ENCODE data around the gene VWF. TPM values are rescaled to one million over a fixed set of nuclear protein-coding genes. Genes with fewer than 3 reads are reported as not detected.
A peak's percentile ranks its signal among the peaks of the same experiment; 100 is the strongest.

Gene VWF
- total and polyA plus RNA-seq, 2 experiments from 2014 or later: 0.42 to 0.56 TPM

- Histone ChIP-seq H2AFZ (no peak overlapping the region), H4K20me1 (replicated peaks; ENCODE audit: insufficient read depth) (no peaks in the 10 kb centered on the region), H3K4me2 (no peak overlapping the region), H3K9me2 (ENCODE audit: insufficient read depth) (no peaks in the 10 kb centered on the region), H3K79me2 (replicated peaks; ENCODE audit: insufficient read depth) (no peaks in the 10 kb centered on the region), H3F3A (replicated peaks; ENCODE audit: low read depth) (0 out of 2 replicates have a peak, but pooled peaks cover 2% of the 10 kb centered on the region), H3K27ac (ENCODE audit: low read depth) (no peak overlapping the region), H3K27me3 (ENCODE audit: insufficient read depth) (no peaks in the 10 kb centered on the region), H3K4me3 (no peak overlapping the region), H3K36me3 (ENCODE audit: insufficient read depth) (no peaks in the 10 kb centered on the region), H3K4me1 (ENCODE audit: insufficient read depth) (peaks cover 21% of the 10 kb centered on the region)
- Mint-ChIP-seq H3K27ac (0 out of 2 replicates have a peak overlapping the region, but pooled peaks have one; percentile 14), H3K4me1 (peaks cover 36% of the 10 kb centered on the region), H3K27me3 (ENCODE audit: insufficient read depth, low read depth, poor library complexity) (peaks cover 10% of the 10 kb centered on the region), H3K9me3 (no peaks in the 10 kb centered on the region), H3K36me3 (ENCODE audit: low read depth) (no peaks in the 10 kb centered on the region), H3K4me3 (no peak overlapping the region)
- no peak for TF ChIP-seq ETS1 (IDR thresholded peaks at IDR 0.05)
- no peak for TF ChIP-seq EZH2phosphoT487 (IDR thresholded peaks at IDR 0.05; ENCODE audit: unreplicated experiment)
- no peak for TF ChIP-seq NANOG (IDR thresholded peaks at IDR 0.05; ENCODE audit: borderline replicate concordance)
- no peak for TF ChIP-seq STAT1 (IDR thresholded peaks at IDR 0.05; ENCODE audit: unreplicated experiment)
- TF ChIP-seq EZH2 (IDR thresholded peaks at IDR 0.05; ENCODE audit: low read depth, unreplicated experiment): no peak
- no peak for TF ChIP-seq REST (IDR thresholded peaks at IDR 0.05; ENCODE audit: unreplicated experiment)
- no peak for TF ChIP-seq ZNF114 (CRISPR knock-in tag; IDR thresholded peaks at IDR 0.05)
- TF ChIP-seq CREB1 (CRISPR knock-in tag; IDR thresholded peaks at IDR 0.05; ENCODE audit: low read depth): no peak
- no peak for TF ChIP-seq POLR2AphosphoS5 (IDR thresholded peaks at IDR 0.05; ENCODE audit: low read depth)
- no peak for TF ChIP-seq JUNB (IDR thresholded peaks at IDR 0.05; ENCODE audit: unreplicated experiment)
- no peak for TF ChIP-seq CTCF (conservative IDR thresholded peaks at IDR 0.05; ENCODE audit: low read depth in 2 of 2)
- TF ChIP-seq ZNF462 (CRISPR knock-in tag; IDR thresholded peaks at IDR 0.05): no peak
- TF ChIP-seq ZNF331 (CRISPR knock-in tag; IDR thresholded peaks at IDR 0.05; ENCODE audit: low read depth): no peak
- ATAC-seq: no peak
- no peak for DNase-seq (ENCODE audit: low spot score)
Measured at GRCh38 chr12:5963515-5963914, 161.0 kb downstream of the VWF start.
